SHP77 (cell line): ENCODE data around the gene AMFR.
"Not testable (repeated sequence)": the region's sequence is repeated elsewhere in the genome, so short reads cannot be mapped to it uniquely, and the experiment has no call there.

Source experiments
- DNase-seq, 2 experiments: peaks; one replicate each; lab custom pipeline; 2025; lab: John Stamatoyannopoulos, UW

The AMFR gene

GRCh38 chr16:56423584-56424403 lies 1.6 kb downstream of the AMFR start:
- DNase-seq = no peak

GRCh38 chr16:56422896-56423441 lies 2.4 kb downstream of the AMFR start:
- no peak for DNase-seq

GRCh38 chr16:56421976-56422669 lies 3.2 kb downstream of the AMFR start:
- no peak for DNase-seq

GRCh38 chr16:56421313-56421712 lies 4.0 kb downstream of the AMFR start:
- no peak for DNase-seq

GRCh38 chr16:56420613-56421012 lies 4.7 kb downstream of the AMFR start:
- DNase-seq = no peak

- no peak for DNase-seq
These were observed 5.4 kb downstream of the AMFR start for GRCh38 chr16:56419740-56420548.

- DNase-seq = no peak
These were observed 8.2 kb downstream of the AMFR start for GRCh38 chr16:56417138-56417537.

GRCh38 chr16:56415875-56416274 lies 9.5 kb downstream of the AMFR start:
- DNase-seq = no peak

- DNase-seq = no peak
These were observed 11.0 kb downstream of the AMFR start for GRCh38 chr16:56414366-56414765.

- DNase-seq = no peak
These were observed 12.0 kb downstream of the AMFR start for GRCh38 chr16:56413381-56413780.

- no peak for DNase-seq
These were observed 13.7 kb downstream of the AMFR start for GRCh38 chr16:56411624-56412023.

- no peak for DNase-seq
These were observed 14.2 kb downstream of the AMFR start for GRCh38 chr16:56411123-56411522.

GRCh38 chr16:56409195-56409594 lies 16.1 kb downstream of the AMFR start:
- no peak for DNase-seq

GRCh38 chr16:56408379-56409098 lies 16.8 kb downstream of the AMFR start:
- DNase-seq = no peak

GRCh38 chr16:56405977-56406672 lies 19.2 kb downstream of the AMFR start:
- no peak for DNase-seq

- DNase-seq = peak; percentile 61 to 65
These were observed 23.9 kb downstream of the AMFR start for GRCh38 chr16:56401482-56401881.

GRCh38 chr16:56400458-56400857 lies 24.9 kb downstream of the AMFR start:
- no peak for DNase-seq

- DNase-seq = no peak
These were observed 25.9 kb downstream of the AMFR start for GRCh38 chr16:56399486-56399885.

GRCh38 chr16:56399047-56399446 lies 26.3 kb downstream of the AMFR start:
- no peak for DNase-seq

GRCh38 chr16:56396724-56397123 lies 28.6 kb downstream of the AMFR start:
- DNase-seq = not testable (repeated sequence)

GRCh38 chr16:56389554-56389953 lies 35.8 kb downstream of the AMFR start:
- DNase-seq = no peak
